Keratinocyte (primary cell): Measurements from ENCODE around the gene TBL2.

Experiments used
- EZH2 ChIP-seq: IDR thresholded peaks from one replicate; pipeline ENCODE4 v1.6.1; 2012; ENCODE audit warnings: inconsistent platforms, mild to moderate bottlenecking, low read length, moderate library complexity
- TF ChIP-seq, protein P1 (sequence below), 3 experiments: IDR thresholded peaks in 1 of 3; conservative IDR thresholded peaks in 1 of 3; optimal IDR thresholded peaks in 1 of 3; 2 replicates in 2 of 3; 3 replicates in 1 of 3; pipeline versions ENCODE3 to v1.5.1; 2011; ENCODE audit warnings: low read length in 3 of 3, mild to moderate bottlenecking in 3 of 3, moderate library complexity in 2 of 3, control low read depth in 1 of 3, inconsistent platforms in 1 of 3; ENCODE audit not compliant: insufficient read depth in 2 of 3; ENCODE audit errors: extremely low read depth in 1 of 3

DNA sequence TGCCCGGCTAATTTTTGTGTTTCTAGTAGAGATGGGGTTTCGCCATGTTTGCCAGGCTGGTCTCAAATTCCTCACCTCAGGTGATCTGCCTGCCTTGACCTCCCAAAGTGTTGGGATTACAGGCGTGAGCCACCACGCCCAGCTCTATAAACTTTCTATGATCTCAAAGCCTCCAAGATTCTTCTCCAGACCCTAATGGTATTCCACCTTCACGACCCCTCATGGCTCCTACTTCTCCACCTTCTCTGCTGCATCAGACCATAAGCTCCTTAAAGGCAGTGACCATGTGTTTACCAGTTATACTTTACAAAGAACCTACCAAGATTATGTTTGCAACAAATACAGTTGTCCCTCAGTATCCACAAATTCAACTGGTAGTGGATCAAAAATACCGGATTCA is 46.2 kb downstream of the TBL2 start:
- TF ChIP-seq, protein P1, sequence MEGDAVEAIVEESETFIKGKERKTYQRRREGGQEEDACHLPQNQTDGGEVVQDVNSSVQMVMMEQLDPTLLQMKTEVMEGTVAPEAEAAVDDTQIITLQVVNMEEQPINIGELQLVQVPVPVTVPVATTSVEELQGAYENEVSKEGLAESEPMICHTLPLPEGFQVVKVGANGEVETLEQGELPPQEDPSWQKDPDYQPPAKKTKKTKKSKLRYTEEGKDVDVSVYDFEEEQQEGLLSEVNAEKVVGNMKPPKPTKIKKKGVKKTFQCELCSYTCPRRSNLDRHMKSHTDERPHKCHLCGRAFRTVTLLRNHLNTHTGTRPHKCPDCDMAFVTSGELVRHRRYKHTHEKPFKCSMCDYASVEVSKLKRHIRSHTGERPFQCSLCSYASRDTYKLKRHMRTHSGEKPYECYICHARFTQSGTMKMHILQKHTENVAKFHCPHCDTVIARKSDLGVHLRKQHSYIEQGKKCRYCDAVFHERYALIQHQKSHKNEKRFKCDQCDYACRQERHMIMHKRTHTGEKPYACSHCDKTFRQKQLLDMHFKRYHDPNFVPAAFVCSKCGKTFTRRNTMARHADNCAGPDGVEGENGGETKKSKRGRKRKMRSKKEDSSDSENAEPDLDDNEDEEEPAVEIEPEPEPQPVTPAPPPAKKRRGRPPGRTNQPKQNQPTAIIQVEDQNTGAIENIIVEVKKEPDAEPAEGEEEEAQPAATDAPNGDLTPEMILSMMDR (optimal IDR thresholded peaks at IDR 0.05 in 1 of 3, IDR thresholded peaks at IDR 0.05 in 1 of 3, conservative IDR thresholded peaks at IDR 0.05 in 1 of 3; ENCODE audit: extremely low read depth in 1 of 3, insufficient read depth in 2 of 3, low read length in 3 of 3), result no peak
- no peak for TF ChIP-seq EZH2
